HG02943 (cell line): Measurements from ENCODE around the gene TSHR.
"Not testable (repeated sequence)": the region's sequence is repeated elsewhere in the genome, so short reads cannot be mapped to it uniquely, and the experiment has no call there.

Experiments used
- ATAC-seq: cut with Tn5 transposase; IDR thresholded peaks from one replicate; pipeline ENCODE4 v1.9.1; 2021; ENCODE audit warnings: mild to moderate bottlenecking, low read depth, moderate library complexity; ENCODE audit not compliant: unreplicated experiment

The TSHR gene

GRCh38 chr14:81062816-81063215 lies 107.4 kb downstream of the TSHR start:
- ATAC-seq = no peak

GRCh38 chr14:81066672-81067071 lies 111.3 kb downstream of the TSHR start:
- no peak for ATAC-seq

GRCh38 chr14:81067156-81067555 lies 111.7 kb downstream of the TSHR start:
- ATAC-seq = no peak

- no peak for ATAC-seq
These were observed 112.9 kb downstream of the TSHR start for GRCh38 chr14:81068176-81068782.

- ATAC-seq = no peak
These were observed 115.1 kb downstream of the TSHR start for GRCh38 chr14:81070511-81070910.

GRCh38 chr14:81085596-81085995 lies 130.2 kb downstream of the TSHR start:
- no peak for ATAC-seq

- ATAC-seq = no peak
These were observed 131.8 kb downstream of the TSHR start for GRCh38 chr14:81087230-81087629.

GRCh38 chr14:81091139-81091538 lies 135.7 kb downstream of the TSHR start:
- no peak for ATAC-seq

GRCh38 chr14:81091660-81092059 lies 136.2 kb downstream of the TSHR start:
- ATAC-seq = no peak

GRCh38 chr14:81093651-81094050 lies 138.2 kb downstream of the TSHR start:
- no peak for ATAC-seq

- ATAC-seq = no peak
These were observed 140.1 kb downstream of the TSHR start for GRCh38 chr14:81095539-81095938.

GRCh38 chr14:81096656-81097055 lies 141.2 kb downstream of the TSHR start:
- no peak for ATAC-seq

GRCh38 chr14:81102217-81102616 lies 146.8 kb downstream of the TSHR start:
- ATAC-seq = no peak

- ATAC-seq = no peak
These were observed 148.0 kb downstream of the TSHR start for GRCh38 chr14:81103443-81103842.

- ATAC-seq = no peak
These were observed 150.0 kb downstream of the TSHR start for GRCh38 chr14:81105378-81105777.

- ATAC-seq = no peak
These were observed 150.5 kb downstream of the TSHR start for GRCh38 chr14:81105961-81106360.

- ATAC-seq = no peak
These were observed 154.8 kb downstream of the TSHR start for GRCh38 chr14:81110186-81110585.

GRCh38 chr14:81113176-81113575 lies 157.8 kb downstream of the TSHR start:
- no peak for ATAC-seq

GRCh38 chr14:81113945-81114820 lies 158.8 kb downstream of the TSHR start:
- ATAC-seq = not testable (repeated sequence)

GRCh38 chr14:81120501-81120900 lies 165.1 kb downstream of the TSHR start:
- ATAC-seq = no peak

GRCh38 chr14:81122326-81122725 lies 166.9 kb downstream of the TSHR start:
- ATAC-seq = peak; percentile 96

GRCh38 chr14:81123811-81124210 lies 168.4 kb downstream of the TSHR start:
- ATAC-seq = no peak
